ENCODE data around the gene EEF2.
A peak's percentile ranks its signal among the peaks of the same experiment; 100 is the strongest.
"Not testable (repeated sequence)": the region's sequence is repeated elsewhere in the genome, so short reads cannot be mapped to it uniquely, and the experiment has no call there.

Gene EEF2

GRCh38 chr19:3959766-3960131 lies 25.5 kb downstream of the EEF2 start:
- peaks cover 40% of the 10 kb centered on the region in 2 donors for H3K36me3 Mint-ChIP-seq

GRCh38 chr19:3958836-3959765 lies 26.2 kb downstream of the EEF2 start:
- Mint-ChIP-seq H3K4me3 (no peak overlapping the region), H3K27me3 (no peaks in the 10 kb centered on the region), H3K36me3 (peaks cover 38 to 39% of the 10 kb centered on the region in 2 donors), H3K9me3 (no peaks in the 10 kb centered on the region), H3K27ac (no peak overlapping the region), H3K4me1 (peaks cover 0 to 3% of the 10 kb centered on the region in 2 donors)
- ATAC-seq (replicated peaks) (no peak), DNase-seq (no peak)

More at GRCh38 chr19:3959766-3960131, 25.5 kb downstream of the EEF2 start:
- ATAC-seq (replicated peaks) (no peak), DNase-seq (no peak)
- H3K4me1 Mint-ChIP-seq = peaks cover 0 to 3% of the 10 kb centered on the region in 2 donors
- no peaks in the 10 kb centered on the region for H3K27me3 Mint-ChIP-seq
- no peaks in the 10 kb centered on the region for H3K9me3 Mint-ChIP-seq
- H3K4me3 Mint-ChIP-seq = no peak overlapping the region
- H3K27ac Mint-ChIP-seq = no peak overlapping the region

- H3K36me3 Mint-ChIP-seq = peaks cover 20 to 23% of the 10 kb centered on the region in 2 donors
- no peaks in the 10 kb centered on the region for H3K9me3 Mint-ChIP-seq
- ATAC-seq (replicated peaks) (no peak), DNase-seq (no peak)
- no peak overlapping the region for H3K27ac Mint-ChIP-seq
- H3K27me3 Mint-ChIP-seq = peaks cover 0 to 6% of the 10 kb centered on the region in 2 donors
- no peak overlapping the region for H3K4me3 Mint-ChIP-seq
- H3K4me1 Mint-ChIP-seq = peaks cover 5 to 12% of the 10 kb centered on the region in 2 donors
Observed at GRCh38 chr19:3955688-3956087, 29.6 kb downstream of the EEF2 start.

GRCh38 chr19:3955276-3955675 lies 30.0 kb downstream of the EEF2 start:
- Mint-ChIP-seq H3K4me1 (peaks cover 5 to 13% of the 10 kb centered on the region in 2 donors), H3K36me3 (peaks cover 20 to 23% of the 10 kb centered on the region in 2 donors)
- DNase-seq; H3K27ac Mint-ChIP-seq; H3K27me3 Mint-ChIP-seq; H3K9me3 Mint-ChIP-seq; H3K4me3 Mint-ChIP-seq; ATAC-seq (replicated peaks): not testable (repeated sequence)

GRCh38 chr19:3954107-3954506 lies 31.2 kb downstream of the EEF2 start:
- Mint-ChIP-seq H3K27ac (no peak overlapping the region), H3K4me1 (peaks cover 5 to 13% of the 10 kb centered on the region in 2 donors), H3K4me3 (no peak overlapping the region), H3K27me3 (peaks cover 0 to 6% of the 10 kb centered on the region in 2 donors), H3K36me3 (peaks cover 20 to 23% of the 10 kb centered on the region in 2 donors), H3K9me3 (no peaks in the 10 kb centered on the region)
- no peak for DNase-seq
- no peak for ATAC-seq (replicated peaks)

GRCh38 chr19:3952755-3953276 lies 32.4 kb downstream of the EEF2 start:
- H3K27ac Mint-ChIP-seq; ATAC-seq (replicated peaks); H3K9me3 Mint-ChIP-seq; H3K27me3 Mint-ChIP-seq; DNase-seq; H3K4me3 Mint-ChIP-seq: not testable (repeated sequence)
- peaks cover 5 to 13% of the 10 kb centered on the region in 2 donors for H3K4me1 Mint-ChIP-seq
- H3K36me3 Mint-ChIP-seq = peaks cover 15 to 19% of the 10 kb centered on the region in 2 donors

GRCh38 chr19:3950871-3951861 lies 34.1 kb downstream of the EEF2 start:
- no peak overlapping the region for H3K27ac Mint-ChIP-seq
- H3K4me1 Mint-ChIP-seq = peaks cover 5 to 13% of the 10 kb centered on the region in 2 donors
- H3K36me3 Mint-ChIP-seq = peaks cover 10% of the 10 kb centered on the region in 2 donors
- H3K27me3 Mint-ChIP-seq = peaks cover 0 to 6% of the 10 kb centered on the region in 2 donors
- peak overlapping the region; percentile 42 to 44 for H3K4me3 Mint-ChIP-seq
- no peak for DNase-seq
- peak; percentile 49 to 56 for ATAC-seq (replicated peaks)
- no peaks in the 10 kb centered on the region for H3K9me3 Mint-ChIP-seq

GRCh38 chr19:3949997-3950859 lies 35.0 kb downstream of the EEF2 start:
- peaks cover 3 to 7% of the 10 kb centered on the region in 2 donors for H3K36me3 Mint-ChIP-seq
- peaks cover 0 to 6% of the 10 kb centered on the region in 2 donors for H3K27me3 Mint-ChIP-seq
- H3K27ac Mint-ChIP-seq = peak overlapping the region; percentile 51
- no peak for DNase-seq
- H3K9me3 Mint-ChIP-seq = no peaks in the 10 kb centered on the region
- no peak overlapping the region for H3K4me3 Mint-ChIP-seq
- H3K4me1 Mint-ChIP-seq = peaks cover 5 to 12% of the 10 kb centered on the region in 2 donors
- ATAC-seq (replicated peaks) = no peak

- DNase-seq = no peak
- Mint-ChIP-seq H3K9me3 (no peaks in the 10 kb centered on the region), H3K4me3 (no peak overlapping the region), H3K27me3 (peaks cover 0 to 6% of the 10 kb centered on the region in 2 donors), H3K4me1 (peaks cover 5 to 9% of the 10 kb centered on the region in 2 donors), H3K27ac (no peak overlapping the region), H3K36me3 (peaks cover 0 to 3% of the 10 kb centered on the region in 2 donors)
- ATAC-seq (replicated peaks) = no peak
Observed at GRCh38 chr19:3949294-3949693, 36.0 kb downstream of the EEF2 start.

- not testable (repeated sequence) for H3K27me3 Mint-ChIP-seq; H3K4me3 Mint-ChIP-seq; DNase-seq; H3K9me3 Mint-ChIP-seq; H3K4me1 Mint-ChIP-seq; H3K36me3 Mint-ChIP-seq; H3K27ac Mint-ChIP-seq; ATAC-seq (replicated peaks)
Observed at GRCh38 chr19:3947316-3947933, 37.8 kb downstream of the EEF2 start.

GRCh38 chr19:3945838-3946237 lies 39.4 kb downstream of the EEF2 start:
- ATAC-seq (replicated peaks) (no peak), DNase-seq (no peak)
- Mint-ChIP-seq H3K4me3 (no peak overlapping the region), H3K9me3 (no peaks in the 10 kb centered on the region), H3K27ac (no peak overlapping the region), H3K36me3 (no peaks in the 10 kb centered on the region), H3K4me1 (peaks cover 2 to 3% of the 10 kb centered on the region in 2 donors), H3K27me3 (peaks cover 3 to 7% of the 10 kb centered on the region in 2 donors)

GRCh38 chr19:3944018-3944721 lies 41.1 kb downstream of the EEF2 start:
- peaks cover 7% of the 10 kb centered on the region in 2 donors for H3K27me3 Mint-ChIP-seq
- no peak overlapping the region for H3K4me3 Mint-ChIP-seq
- ATAC-seq (replicated peaks) = no peak
- no peak for DNase-seq
- no peak overlapping the region for H3K27ac Mint-ChIP-seq
- H3K4me1 Mint-ChIP-seq = peaks cover 0 to 3% of the 10 kb centered on the region in 2 donors
- no peaks in the 10 kb centered on the region for H3K36me3 Mint-ChIP-seq
- no peaks in the 10 kb centered on the region for H3K9me3 Mint-ChIP-seq

All from stimulated activated naive B cell treated with anti-CD40 and anti-IgM and Interleukin-4, amounts not matched to agents 10 μg/mL and 1 μg/mL and 100 μg/mL, for 72 hours (primary cell).